ENCODE results near the gene PRKAR1B.
"Not testable (repeated sequence)": the region's sequence is repeated elsewhere in the genome, so short reads cannot be mapped to it uniquely, and the experiment has no call there.

Gene PRKAR1B

GRCh38 chr7:635687-636382 is 91.2 kb downstream of the PRKAR1B start:
- not testable (repeated sequence) for DNase-seq (ENCODE audit: low read depth); H3K4me3 ChIP-seq (ENCODE audit: low read depth, low read length)

- no peak for DNase-seq (ENCODE audit: low read depth)
- no peak overlapping the region for H3K4me3 ChIP-seq (ENCODE audit: low read depth, low read length)
Measured at GRCh38 chr7:635227-635626, 91.9 kb downstream of the PRKAR1B start.

- no peak overlapping the region for H3K4me3 ChIP-seq (ENCODE audit: low read depth, low read length)
- DNase-seq (ENCODE audit: low read depth): no peak
Measured at GRCh38 chr7:633381-634018, 93.6 kb downstream of the PRKAR1B start.

- no peak overlapping the region for H3K4me3 ChIP-seq (ENCODE audit: low read depth, low read length)
- DNase-seq (ENCODE audit: low read depth): no peak
Measured at GRCh38 chr7:632831-633210, 94.3 kb downstream of the PRKAR1B start.

- H3K4me3 ChIP-seq (ENCODE audit: low read depth, low read length): no peak overlapping the region
- no peak for DNase-seq (ENCODE audit: low read depth)
Measured at GRCh38 chr7:631964-632830, 94.9 kb downstream of the PRKAR1B start.

- H3K4me3 ChIP-seq (ENCODE audit: low read depth, low read length): no peak overlapping the region
- DNase-seq (ENCODE audit: low read depth): no peak
Measured at GRCh38 chr7:631291-631711, 95.8 kb downstream of the PRKAR1B start.

- H3K4me3 ChIP-seq (ENCODE audit: low read depth, low read length): no peak overlapping the region
- no peak for DNase-seq (ENCODE audit: low read depth)
Measured at GRCh38 chr7:630539-630938, 96.5 kb downstream of the PRKAR1B start.

GRCh38 chr7:630111-630511 is 97.0 kb downstream of the PRKAR1B start:
- H3K4me3 ChIP-seq (ENCODE audit: low read depth, low read length): no peak overlapping the region
- no peak for DNase-seq (ENCODE audit: low read depth)

- DNase-seq (ENCODE audit: low read depth): no peak
- H3K4me3 ChIP-seq (ENCODE audit: low read depth, low read length): no peak overlapping the region
Measured at GRCh38 chr7:628826-629225, 98.3 kb downstream of the PRKAR1B start.

- no peak for DNase-seq (ENCODE audit: low read depth)
- H3K4me3 ChIP-seq (ENCODE audit: low read depth, low read length): no peak overlapping the region
Measured at GRCh38 chr7:628402-628763, 98.7 kb downstream of the PRKAR1B start.

GRCh38 chr7:627661-628401 is 99.2 kb downstream of the PRKAR1B start:
- H3K4me3 ChIP-seq (ENCODE audit: low read depth, low read length): no peak overlapping the region
- DNase-seq (ENCODE audit: low read depth): no peak

GRCh38 chr7:625376-625971 is 101.6 kb downstream of the PRKAR1B start:
- no peak for DNase-seq (ENCODE audit: low read depth)
- H3K4me3 ChIP-seq (ENCODE audit: low read depth, low read length): no peak overlapping the region

- no peak overlapping the region for H3K4me3 ChIP-seq (ENCODE audit: low read depth, low read length)
- DNase-seq (ENCODE audit: low read depth): no peak
Measured at GRCh38 chr7:623464-623863, 103.6 kb downstream of the PRKAR1B start.

- H3K4me3 ChIP-seq (ENCODE audit: low read depth, low read length): no peak overlapping the region
- no peak for DNase-seq (ENCODE audit: low read depth)
Measured at GRCh38 chr7:621572-622285, 105.4 kb downstream of the PRKAR1B start.

- H3K4me3 ChIP-seq (ENCODE audit: low read depth, low read length): no peak overlapping the region
- no peak for DNase-seq (ENCODE audit: low read depth)
Measured at GRCh38 chr7:620885-621284, 106.2 kb downstream of the PRKAR1B start.

GRCh38 chr7:620056-620455 is 107.0 kb downstream of the PRKAR1B start:
- no peak for DNase-seq (ENCODE audit: low read depth)
- H3K4me3 ChIP-seq (ENCODE audit: low read depth, low read length): no peak overlapping the region

- no peak overlapping the region for H3K4me3 ChIP-seq (ENCODE audit: low read depth, low read length)
- no peak for DNase-seq (ENCODE audit: low read depth)
Measured at GRCh38 chr7:619368-619840, 107.7 kb downstream of the PRKAR1B start.

GRCh38 chr7:618539-619367 is 108.3 kb downstream of the PRKAR1B start:
- DNase-seq (ENCODE audit: low read depth): no peak
- H3K4me3 ChIP-seq (ENCODE audit: low read depth, low read length): no peak overlapping the region

Data from skeletal muscle cell (primary cell).